ENCODE measurements around the gene EPSTI1.

- TF ChIP-seq CTCF (IDR thresholded peaks at IDR 0.05) (no peak), ZFX (IDR thresholded peaks at IDR 0.05; ENCODE audit: borderline replicate concordance) (no peak)
Measured at GRCh38 chr13:42965281-42965680, 26.8 kb downstream of the EPSTI1 start.
